NCI-H345 treated with DMSO at 0.1 percent for 48 hours (cell line): Measurements from ENCODE around the gene TUBGCP3.

Experiments used
- DNase-seq: peaks from one replicate; lab custom pipeline; 2025; ENCODE audit not compliant: unreplicated experiment; lab: John Stamatoyannopoulos, UW

The TUBGCP3 gene

GRCh38 chr13:112443191-112443994 lies 144.6 kb downstream of the TUBGCP3 start:
- no peak for DNase-seq

- no peak for DNase-seq
Observed at GRCh38 chr13:112442483-112443090, 145.4 kb downstream of the TUBGCP3 start.

GRCh38 chr13:112441779-112442310 lies 146.1 kb downstream of the TUBGCP3 start:
- no peak for DNase-seq

GRCh38 chr13:112441226-112441625 lies 146.7 kb downstream of the TUBGCP3 start:
- no peak for DNase-seq

GRCh38 chr13:112438515-112438914 lies 149.4 kb downstream of the TUBGCP3 start:
- no peak for DNase-seq

GRCh38 chr13:112438094-112438493 lies 149.9 kb downstream of the TUBGCP3 start:
- no peak for DNase-seq

GRCh38 chr13:112435973-112436372 lies 152.0 kb downstream of the TUBGCP3 start:
- DNase-seq, result no peak
